Left ventricle myocardium superior (tissue), 1 donor: ENCODE data around the gene COG5. TPM values are rescaled to one million over a fixed set of nuclear protein-coding genes. Genes with fewer than 3 reads are reported as not detected.
A peak's percentile ranks its signal among the peaks of the same experiment; 100 is the strongest.
"Not testable (repeated sequence)": the region's sequence is repeated elsewhere in the genome, so short reads cannot be mapped to it uniquely, and the experiment has no call there.

Experiments
- ATAC-seq: fragments of 200-7000 bp; cut with Tn5 transposase; one replicate; pipeline ENCODE4 v1.9.1; 2020; ENCODE audit warnings: mild to moderate bottlenecking, moderate library complexity
- DNase-seq: peaks from one replicate; pipeline ENCODE4 v3.0.0-alpha.2; 2020
- intact Hi-C: fragments of 100-400 bp; cut with micrococcal nuclease; formaldehyde crosslinking; loops from one replicate; pipeline ENCODE4 v1.11.0; 2022
- total RNA-seq: library from RNA; stranded (reverse); fragmentation: NEBNext Ultra II Directional; extraction: Animal tissue kit (Norgen Biotek cat#: 25700); gene quantifications from one replicate; pipeline ENCODE4 v1.2.1, GENCODE V29; 2021
- donor health status: DM: no; HTN: yes; CAD: no; lungs with severe emphysema.

COG5 gene
- total RNA-seq, 1 donor from 2014 or later = 54.0 TPM

DNA sequence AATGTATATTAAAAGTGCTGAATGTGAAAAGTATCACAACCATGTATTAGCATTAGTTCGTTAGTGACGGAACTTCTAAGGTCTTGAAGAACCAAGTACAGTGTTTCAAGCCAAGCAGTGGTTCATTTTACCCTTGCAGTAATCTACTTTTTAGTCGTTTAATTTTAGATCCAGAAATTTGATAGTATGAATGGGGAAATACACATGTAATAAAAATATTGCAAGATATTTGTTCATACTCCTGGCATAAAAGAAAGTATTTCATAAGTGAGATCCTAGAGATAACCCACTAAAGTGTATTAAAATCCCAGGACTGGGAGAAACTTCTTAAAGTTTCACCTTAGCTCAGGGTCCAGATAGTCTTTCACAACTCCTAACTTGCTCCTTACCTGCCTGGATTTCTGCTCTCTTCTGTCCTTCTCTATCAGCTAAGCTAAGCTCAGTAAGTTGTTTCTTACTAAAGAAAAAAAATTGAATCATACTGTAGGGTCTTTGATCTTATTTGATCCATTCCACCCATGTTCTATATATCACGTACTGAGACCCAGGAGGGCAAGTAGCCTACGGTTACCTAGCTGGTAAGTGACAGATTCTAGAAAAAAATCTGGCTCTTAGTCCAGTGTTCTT lies 17.8 kb upstream of the COG5 start:
- ATAC-seq = no peak
- intact Hi-C loops = no loop called here

DNA sequence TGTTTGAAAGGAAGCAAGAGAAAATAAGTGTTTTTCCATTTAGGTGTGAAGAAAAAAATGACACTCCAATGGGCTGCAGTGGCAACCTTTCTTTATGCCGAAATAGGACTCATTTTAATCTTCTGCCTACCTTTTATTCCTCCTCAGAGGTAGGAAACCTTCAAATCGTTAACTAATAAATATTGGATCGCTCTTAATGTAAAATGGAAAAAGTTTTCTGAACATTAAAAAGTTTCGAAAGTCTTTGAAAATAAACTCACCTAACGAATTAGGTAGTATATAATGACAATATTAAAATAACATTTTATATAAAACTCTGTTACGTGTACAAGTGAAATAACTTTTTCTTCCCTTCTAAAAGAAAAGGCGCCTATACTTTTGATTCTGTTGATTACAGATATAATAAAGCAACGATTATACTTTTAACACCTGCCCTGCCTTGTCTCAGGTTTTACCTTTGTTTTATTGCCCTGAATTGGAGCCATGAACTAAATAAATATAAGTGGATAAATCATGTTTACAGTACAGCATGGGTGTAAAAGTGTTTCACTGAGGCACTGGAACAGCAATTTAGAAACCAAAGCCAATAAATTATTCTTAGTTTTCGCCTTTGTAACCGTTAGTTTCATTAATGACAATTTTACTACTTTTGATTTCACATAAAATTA lies 17.1 kb upstream of the COG5 start:
- ATAC-seq = no peak
- intact Hi-C loops = no loop called here

More for the DNA sequence above, 17.8 kb upstream of the COG5 start:
- no peak for DNase-seq

GRCh38 chr7:107579885-107580715 lies 16.4 kb upstream of the COG5 start, which contains the start of gene BCAP29:
BCAP29 (plus strand) TSS chr7:107580246; CDS start chr7:107580773, 527 bp downstream.
- ATAC-seq = peak; percentile 97
- intact Hi-C loops = no loop called here
- peak; percentile 89 for DNase-seq

More for the DNA sequence above, 17.1 kb upstream of the COG5 start:
- no peak for DNase-seq

DNA sequence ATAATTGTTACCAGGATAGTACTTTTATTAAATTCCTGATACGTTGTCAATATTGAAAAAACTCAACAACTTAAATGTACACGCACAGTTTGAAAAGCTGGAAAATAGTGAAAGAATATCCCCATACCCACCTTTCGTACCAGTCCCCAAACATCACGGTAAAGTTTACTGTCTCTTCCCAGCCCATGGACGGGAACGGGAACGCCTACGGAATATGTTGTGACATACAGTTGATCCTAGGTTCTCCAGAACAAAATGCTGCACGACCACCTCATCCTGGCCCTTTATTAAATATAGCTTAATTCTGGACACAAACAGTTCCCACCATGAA lies 15.8 kb upstream of the COG5 start:
- ATAC-seq (peak; percentile 31), DNase-seq (no peak)
- intact Hi-C loops = no loop called here

DNA sequence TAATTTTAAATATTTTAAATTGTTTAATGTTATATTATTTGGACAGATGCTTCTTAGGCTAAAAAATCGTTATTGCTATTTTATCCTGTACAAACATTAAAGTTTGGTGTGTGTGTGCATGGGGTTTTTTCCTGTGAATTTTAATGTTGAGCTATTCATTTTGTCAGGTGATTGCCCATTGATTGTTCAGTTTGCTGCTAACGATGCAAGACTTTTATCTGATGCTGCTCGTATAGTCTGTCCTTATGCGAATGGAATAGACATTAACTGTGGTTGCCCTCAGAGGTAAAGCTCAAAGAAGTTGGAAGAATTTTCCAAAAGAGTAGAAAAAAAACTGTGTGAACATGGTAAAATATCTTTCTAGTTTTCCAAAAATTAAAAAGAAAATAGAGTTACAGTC lies 9.8 kb upstream of the COG5 start:
- ATAC-seq = no peak
- intact Hi-C loops = no loop called here
- no peak for DNase-seq

DNA sequence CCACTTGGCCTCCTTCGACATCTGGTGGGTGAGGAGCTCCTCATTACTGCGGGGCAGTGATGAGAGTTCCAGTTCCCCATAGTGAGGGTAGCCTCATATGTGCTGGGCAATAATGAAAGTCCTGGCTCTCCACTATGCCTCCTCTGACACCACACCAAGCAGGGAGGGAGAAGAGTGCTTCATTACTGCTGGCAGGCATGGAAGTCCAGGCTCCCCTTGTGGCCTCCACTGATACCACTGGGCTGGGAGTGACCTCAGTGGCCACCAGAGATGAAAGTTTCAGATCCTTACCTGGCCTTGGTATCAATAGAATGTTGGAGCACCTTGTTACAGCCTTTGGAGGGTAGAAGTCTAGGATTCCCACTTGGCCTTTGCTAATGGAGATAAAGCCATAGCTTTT lies 6.6 kb upstream of the COG5 start:
- intact Hi-C loops = no loop called here
- DNase-seq (no peak), ATAC-seq (no peak)

DNA sequence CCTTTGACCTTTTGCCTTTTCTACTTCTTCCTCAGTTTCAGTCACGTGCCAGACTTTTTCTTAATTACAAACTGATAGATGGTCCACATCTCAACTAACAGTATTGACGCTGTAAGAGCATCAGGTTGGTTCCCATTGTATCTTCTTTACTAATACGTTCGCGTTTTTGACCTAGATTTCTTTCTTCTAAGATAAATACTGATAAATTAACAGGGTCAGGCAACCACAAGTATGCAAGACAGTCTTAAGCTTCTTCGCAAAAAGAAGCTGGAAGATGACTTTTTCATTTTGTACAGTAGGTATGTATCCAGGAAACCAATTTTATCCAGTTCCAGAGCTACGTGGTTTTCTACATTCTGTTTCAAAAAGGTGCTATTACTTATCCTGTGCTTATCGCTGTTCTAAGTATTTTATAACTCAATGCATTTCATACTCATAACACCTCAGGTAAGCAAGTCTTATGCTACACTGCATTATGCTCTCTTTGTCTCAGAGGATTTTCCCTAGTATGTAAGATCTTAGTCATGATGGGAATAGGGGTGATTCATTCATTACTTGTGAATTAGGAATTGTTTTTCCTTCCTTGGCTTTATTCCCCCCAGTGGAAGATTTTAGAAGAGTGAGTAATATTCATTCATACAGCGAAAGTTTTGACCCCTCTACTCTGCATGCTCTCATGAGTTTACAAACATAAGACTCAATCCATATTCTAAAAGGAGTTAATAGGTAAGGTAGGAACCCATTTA lies 1.0 kb upstream of the COG5 start:
- intact Hi-C loops = no loop called here
- ATAC-seq (no peak), DNase-seq (no peak)

- intact Hi-C loops = no loop called here
- DNase-seq (no peak), ATAC-seq (peak; percentile 75)
Observed at GRCh38 chr7:107563081-107563774, 492 bp downstream of the COG5 start.

DNA sequence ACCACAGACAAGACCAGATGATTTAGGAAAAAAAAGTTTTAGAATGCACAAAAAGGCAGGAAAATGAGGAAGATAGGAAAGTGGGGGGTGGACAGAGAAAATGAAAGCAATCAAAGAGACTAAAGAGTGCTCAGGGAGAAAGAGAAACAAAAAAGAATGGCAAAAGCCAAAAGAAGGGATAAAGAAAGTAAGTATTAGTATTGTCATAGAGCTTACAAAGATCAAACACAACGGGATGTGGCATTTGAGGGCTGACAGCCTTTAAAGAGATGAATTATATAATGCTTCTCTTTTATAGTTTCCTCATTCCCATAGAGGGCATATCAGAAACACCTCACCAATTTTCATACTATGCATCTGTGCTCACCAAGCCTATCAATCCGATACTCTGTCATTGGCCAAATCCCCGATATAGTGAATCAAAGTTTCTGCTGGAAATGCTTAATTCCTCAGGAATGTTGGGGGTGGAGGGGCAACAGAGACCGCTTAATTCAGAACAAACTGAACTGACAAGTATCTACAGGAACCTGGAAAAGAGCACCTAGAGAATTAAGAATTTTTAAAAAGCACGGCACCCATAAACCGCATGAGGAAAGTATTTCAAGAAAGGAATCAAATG lies 2.7 kb downstream of the COG5 start:
- intact Hi-C loops = no loop called here
- ATAC-seq (no peak), DNase-seq (no peak)

DNA sequence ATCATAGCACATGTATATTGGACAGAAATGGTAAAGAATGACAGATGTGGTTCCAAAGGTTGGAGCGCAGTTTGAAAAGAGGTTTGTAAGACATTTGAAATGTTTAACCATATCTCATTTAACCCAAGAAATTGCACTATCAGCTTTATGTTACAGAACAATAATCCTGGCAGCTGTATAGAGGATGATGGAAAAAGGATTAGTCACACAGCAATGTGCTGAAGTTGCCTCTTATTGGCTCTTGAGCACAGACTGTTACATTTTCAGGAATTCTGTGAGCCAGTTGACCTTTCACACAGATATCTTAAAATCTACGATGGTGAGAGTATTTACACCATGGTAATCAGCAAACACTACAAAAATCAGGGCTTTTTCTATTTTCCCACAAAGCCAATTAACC lies 3.9 kb downstream of the COG5 start:
- intact Hi-C loops = no loop called here
- no peak for ATAC-seq
- no peak for DNase-seq

DNA sequence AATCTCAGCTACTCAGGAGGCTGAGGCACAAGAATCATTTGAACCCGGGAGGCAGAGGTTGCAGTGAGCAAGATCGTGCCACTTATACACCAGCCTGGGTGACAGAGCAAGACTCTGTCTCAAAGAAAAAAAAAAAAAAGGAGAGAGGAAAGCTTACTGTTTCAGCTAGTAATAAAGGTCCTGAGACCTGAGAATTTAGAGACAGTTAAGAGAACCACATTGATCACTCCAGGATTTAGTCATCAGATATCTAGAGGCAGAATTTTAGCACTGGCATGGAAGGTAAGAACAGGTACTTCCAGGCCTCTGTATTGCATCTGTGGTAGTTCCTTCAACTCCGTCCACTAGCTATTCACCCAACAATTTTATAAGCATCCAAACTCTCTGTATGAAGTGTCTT lies 7.8 kb downstream of the COG5 start:
- DNase-seq (no peak), ATAC-seq (no peak)
- intact Hi-C loops = no loop called here

GRCh38 chr7:107551936-107552335 lies 11.8 kb downstream of the COG5 start:
- DNase-seq (no peak), ATAC-seq (no peak)
- intact Hi-C loops = no loop called here

GRCh38 chr7:107544848-107545591 lies 18.7 kb downstream of the COG5 start:
- intact Hi-C loops = no loop called here
- no peak for ATAC-seq
- no peak for DNase-seq

GRCh38 chr7:107543338-107543993 lies 20.3 kb downstream of the COG5 start:
- DNase-seq (no peak), ATAC-seq (no peak)
- intact Hi-C loops = no loop called here

DNA sequence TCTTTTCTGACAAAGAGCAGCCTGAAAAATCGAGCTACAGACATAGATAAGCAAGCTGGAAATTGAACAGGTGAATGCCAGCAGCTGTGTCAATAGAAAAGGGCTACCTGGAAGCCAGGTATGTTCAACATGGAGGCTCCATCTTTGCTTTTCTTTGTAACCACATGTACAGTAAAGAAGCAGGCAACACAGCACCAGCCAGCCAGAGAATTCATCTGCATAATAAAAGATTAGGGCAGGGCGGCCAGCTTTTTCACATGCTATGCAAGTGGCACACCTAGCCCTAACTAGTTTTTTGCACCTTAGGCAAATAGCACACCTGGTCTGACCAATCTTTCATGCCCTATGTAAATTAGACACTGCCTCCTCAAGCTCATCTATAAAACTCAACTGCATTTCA lies 25.7 kb downstream of the COG5 start:
- ATAC-seq (no peak), DNase-seq (no peak)
- intact Hi-C loops = no loop called here

- ATAC-seq, DNase-seq, intact Hi-C loops: not testable (repeated sequence)
Observed at GRCh38 chr7:107537228-107537627, 26.5 kb downstream of the COG5 start.

GRCh38 chr7:107534139-107534538 lies 29.6 kb downstream of the COG5 start:
- intact Hi-C loops = no loop called here
- ATAC-seq = no peak

GRCh38 chr7:107530751-107531150 lies 33.0 kb downstream of the COG5 start:
- intact Hi-C loops = no loop called here
- DNase-seq (no peak), ATAC-seq (no peak)

More at GRCh38 chr7:107534139-107534538, 29.6 kb downstream of the COG5 start:
- DNase-seq = no peak
